ENCODE results near the gene KRTAP10-3. TPM values are rescaled to one million over a fixed set of nuclear protein-coding genes. Genes with fewer than 3 reads are reported as not detected.
"Not testable (repeated sequence)": the region's sequence is repeated elsewhere in the genome, so short reads cannot be mapped to it uniquely, and the experiment has no call there.

KRTAP10-3 gene
- total RNA-seq, 3 donors from 2014 or later, result not detected

GRCh38 chr21:44574457-44575306 is 16.1 kb upstream of the KRTAP10-3 start:
- ATAC-seq, result peak; percentile 92
- intact Hi-C loops (cut with DNase I, micrococcal nuclease), result no loop called here
- DNase-seq, result peak; percentile 81 to 84 (median 81)

GRCh38 chr21:44573630-44574456 is 15.2 kb upstream of the KRTAP10-3 start, which contains the start of gene KRTAP10-4:
Gene KRTAP10-4 (plus strand): TSS chr21:44573729. CDS start chr21:44573759, 30 bp downstream.
- H3K36me3 ChIP-seq (ENCODE audit: low read depth); H3K4me1 ChIP-seq (ENCODE audit: low read depth); H3K4me3 ChIP-seq; intact Hi-C loops (cut with DNase I, micrococcal nuclease); H3K9me3 ChIP-seq; DNase-seq: not testable (repeated sequence)
- ATAC-seq, result peak; percentile 6

More at GRCh38 chr21:44574457-44575306, 16.1 kb upstream of the KRTAP10-3 start:
- TF ChIP-seq CTCF (IDR thresholded peaks at IDR 0.05), result no peak
- Histone ChIP-seq H3K36me3 (ENCODE audit: low read depth) (no peaks in the 10 kb centered on the region), H3K4me1 (ENCODE audit: low read depth) (peaks cover 7% of the 10 kb centered on the region), H3K9me3 (peaks cover 3% of the 10 kb centered on the region), H3K4me3 (no peak overlapping the region)

GRCh38 chr21:44572959-44573583 is 14.5 kb upstream of the KRTAP10-3 start:
- no peaks in the 10 kb centered on the region for H3K36me3 ChIP-seq (ENCODE audit: low read depth)
- peaks cover 7% of the 10 kb centered on the region for H3K4me1 ChIP-seq (ENCODE audit: low read depth)
- TF ChIP-seq CTCF (IDR thresholded peaks at IDR 0.05), result no peak
- peaks cover 3% of the 10 kb centered on the region for H3K9me3 ChIP-seq
- no peak overlapping the region for H3K4me3 ChIP-seq
- intact Hi-C loops (cut with DNase I, micrococcal nuclease), result no loop called here
- ATAC-seq (no peak), DNase-seq (no peak)

GRCh38 chr21:44571844-44572782 is 13.5 kb upstream of the KRTAP10-3 start:
- intact Hi-C loops (cut with DNase I, micrococcal nuclease), result no loop called here
- Histone ChIP-seq H3K4me1 (ENCODE audit: low read depth) (peaks cover 7% of the 10 kb centered on the region), H3K9me3 (peaks cover 3% of the 10 kb centered on the region), H3K36me3 (ENCODE audit: low read depth) (no peaks in the 10 kb centered on the region), H3K4me3 (no peak overlapping the region)
- no peak for DNase-seq
- TF ChIP-seq CTCF (IDR thresholded peaks at IDR 0.05), result no peak
- ATAC-seq, result no peak

GRCh38 chr21:44571296-44571695 is 12.7 kb upstream of the KRTAP10-3 start:
- no peaks in the 10 kb centered on the region for H3K9me3 ChIP-seq
- no peak for TF ChIP-seq CTCF (IDR thresholded peaks at IDR 0.05)
- no peak overlapping the region for H3K4me3 ChIP-seq
- H3K36me3 ChIP-seq (ENCODE audit: low read depth), result no peaks in the 10 kb centered on the region
- intact Hi-C loops (cut with DNase I, micrococcal nuclease), result no loop called here
- DNase-seq, result no peak
- H3K4me1 ChIP-seq (ENCODE audit: low read depth), result peaks cover 7% of the 10 kb centered on the region
- ATAC-seq, result no peak

Measured in mucosa of descending colon (tissue), 3 donors.